Endothelial cell of umbilical vein (primary cell): ENCODE data around the gene PPCDC.

Experiments used
- CTCF ChIP-seq, 2 donors: IDR thresholded peaks; 1 replicate in 1 of 2; 2 replicates in 1 of 2; pipeline ENCODE4 v1.5.1; 2011; ENCODE audit warnings: low read length in 2 of 2, mild to moderate bottlenecking in 2 of 2, moderate library complexity in 2 of 2, control low read depth in 1 of 2, inconsistent platforms in 1 of 2, low read depth in 1 of 2; ENCODE audit not compliant: insufficient read depth in 1 of 2; ENCODE audit errors: extremely low read depth in 1 of 2
- GATA2 ChIP-seq: IDR thresholded peaks from 2 replicates; pipeline ENCODE4 v1.7.0; 2011; ENCODE audit warnings: low read depth, mild to moderate bottlenecking, moderate library complexity, mixed read lengths, low read length; ENCODE audit not compliant: insufficient read length, insufficient read depth
- JUN ChIP-seq: IDR thresholded peaks from 2 replicates; pipeline ENCODE4 v1.6.1; 2011; ENCODE audit warnings: borderline replicate concordance, low read depth; ENCODE audit not compliant: insufficient read length, insufficient read depth
- MYC ChIP-seq: IDR thresholded peaks from one replicate; pipeline ENCODE4 v1.6.1; 2011; ENCODE audit warnings: mild to moderate bottlenecking, low read depth, low read length
- POLR2A ChIP-seq: IDR thresholded peaks from 2 replicates; pipeline ENCODE4 v1.6.1; 2012; ENCODE audit warnings: low read depth, mild to moderate bottlenecking, control low read depth, low read length
- POLR2AphosphoS5 ChIP-seq: IDR thresholded peaks from 2 replicates; pipeline ENCODE4 v1.6.1; 2012; ENCODE audit warnings: low read depth, mild to moderate bottlenecking, control low read depth, low read length, moderate library complexity; ENCODE audit not compliant: insufficient read depth

- no peak for TF ChIP-seq CTCF (IDR thresholded peaks at IDR 0.05; ENCODE audit: extremely low read depth in 1 of 2, insufficient read depth in 1 of 2, low read depth in 1 of 2, low read length in 2 of 2)
- no peak for TF ChIP-seq POLR2A
- TF ChIP-seq POLR2AphosphoS5: no peak
- no peak for TF ChIP-seq MYC
- TF ChIP-seq JUN: no peak
- TF ChIP-seq GATA2: no peak
These were observed 16.2 kb upstream of the PPCDC start for GRCh38 chr15:75007216-75007615.
